HG03565 (cell line): ENCODE results near the gene PPP5C.
A peak's percentile ranks its signal among the peaks of the same experiment; 100 is the strongest.
"Not testable (repeated sequence)": the region's sequence is repeated elsewhere in the genome, so short reads cannot be mapped to it uniquely, and the experiment has no call there.

ENCODE experiments used
- ATAC-seq: cut with Tn5 transposase; IDR thresholded peaks from one replicate; pipeline ENCODE4 v1.9.1; 2021; ENCODE audit warnings: mild to moderate bottlenecking, moderate library complexity; ENCODE audit not compliant: unreplicated experiment

Gene PPP5C, protein sequence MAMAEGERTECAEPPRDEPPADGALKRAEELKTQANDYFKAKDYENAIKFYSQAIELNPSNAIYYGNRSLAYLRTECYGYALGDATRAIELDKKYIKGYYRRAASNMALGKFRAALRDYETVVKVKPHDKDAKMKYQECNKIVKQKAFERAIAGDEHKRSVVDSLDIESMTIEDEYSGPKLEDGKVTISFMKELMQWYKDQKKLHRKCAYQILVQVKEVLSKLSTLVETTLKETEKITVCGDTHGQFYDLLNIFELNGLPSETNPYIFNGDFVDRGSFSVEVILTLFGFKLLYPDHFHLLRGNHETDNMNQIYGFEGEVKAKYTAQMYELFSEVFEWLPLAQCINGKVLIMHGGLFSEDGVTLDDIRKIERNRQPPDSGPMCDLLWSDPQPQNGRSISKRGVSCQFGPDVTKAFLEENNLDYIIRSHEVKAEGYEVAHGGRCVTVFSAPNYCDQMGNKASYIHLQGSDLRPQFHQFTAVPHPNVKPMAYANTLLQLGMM

DNA sequence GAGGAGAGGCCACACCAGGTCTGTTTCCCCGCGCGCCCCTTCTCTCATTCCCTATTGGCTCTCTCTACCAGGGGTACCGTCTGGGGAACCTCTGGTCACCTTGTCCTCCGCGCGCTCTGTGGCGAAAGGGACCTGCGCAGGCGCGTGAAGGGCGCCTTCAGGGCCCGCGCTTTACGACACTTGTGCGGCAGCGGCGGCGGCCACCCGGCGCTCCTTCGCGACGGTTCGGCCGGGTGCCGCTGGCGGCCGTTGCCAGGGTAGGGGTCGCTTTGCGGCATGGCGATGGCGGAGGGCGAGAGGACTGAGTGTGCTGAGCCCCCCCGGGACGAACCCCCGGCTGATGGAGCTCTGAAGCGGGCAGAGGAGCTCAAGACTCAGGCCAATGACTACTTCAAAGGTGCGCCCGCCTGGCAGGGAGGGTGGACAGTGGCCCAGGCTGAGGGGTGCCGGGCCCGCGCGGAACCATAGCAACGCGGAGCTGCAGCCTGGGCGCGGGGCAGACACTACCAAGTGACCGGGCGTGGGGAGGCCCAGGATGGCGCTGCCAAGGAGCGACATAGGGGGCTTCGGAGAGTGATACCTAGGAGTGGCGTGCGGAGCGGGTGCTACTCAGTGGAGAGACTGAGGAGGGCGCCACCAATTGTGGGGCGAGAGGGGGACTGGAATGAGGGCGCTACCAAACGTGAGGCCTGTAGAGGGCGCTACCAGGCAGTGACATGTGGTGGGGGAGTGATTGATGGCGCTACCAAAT is at the start of gene PPP5C:
Gene PPP5C (plus strand): TSS at position 267 of the 751 bp plus-strand sequence. CDS start 10 bp downstream, at position 277.
- peak; percentile 55 for ATAC-seq

DNA sequence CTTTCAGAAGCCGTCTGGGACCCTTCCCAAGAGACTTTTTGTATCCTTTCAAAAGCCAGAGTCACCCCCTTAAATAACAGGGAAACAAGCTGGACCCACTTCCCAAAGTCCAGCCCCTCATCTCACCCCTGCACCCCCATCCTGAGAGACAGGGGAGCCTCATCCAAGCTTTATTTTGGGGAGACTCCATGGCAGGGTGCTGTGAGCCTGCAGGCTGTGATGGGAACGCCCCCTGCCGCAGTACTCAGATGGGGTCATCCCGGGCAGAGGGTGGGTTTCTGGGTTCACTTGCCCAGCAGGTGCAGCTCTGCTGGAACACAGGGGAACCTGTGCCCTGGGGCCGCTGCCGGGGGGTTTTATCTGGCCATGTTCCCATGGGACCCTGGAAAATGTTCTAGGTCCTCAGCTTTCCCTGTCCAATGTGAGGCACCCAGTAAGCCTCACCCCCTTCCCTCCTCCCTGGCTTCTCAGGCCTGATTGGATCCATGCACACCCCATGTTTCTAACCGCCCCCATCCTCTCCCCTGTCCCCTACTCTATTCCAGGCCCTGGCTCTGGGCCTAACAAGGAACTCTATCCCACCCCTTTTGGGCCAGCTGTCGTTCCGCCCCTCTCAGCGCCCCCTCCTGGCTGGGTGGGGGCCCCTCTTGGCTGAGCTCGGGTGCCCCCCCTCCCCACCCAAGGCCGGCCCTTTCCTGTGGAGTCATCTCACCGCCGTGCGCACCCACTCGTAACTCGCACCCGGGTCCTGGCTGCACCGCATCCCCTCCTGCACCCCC is 49.0 kb upstream of the PPP5C start:
- ATAC-seq = no peak

DNA sequence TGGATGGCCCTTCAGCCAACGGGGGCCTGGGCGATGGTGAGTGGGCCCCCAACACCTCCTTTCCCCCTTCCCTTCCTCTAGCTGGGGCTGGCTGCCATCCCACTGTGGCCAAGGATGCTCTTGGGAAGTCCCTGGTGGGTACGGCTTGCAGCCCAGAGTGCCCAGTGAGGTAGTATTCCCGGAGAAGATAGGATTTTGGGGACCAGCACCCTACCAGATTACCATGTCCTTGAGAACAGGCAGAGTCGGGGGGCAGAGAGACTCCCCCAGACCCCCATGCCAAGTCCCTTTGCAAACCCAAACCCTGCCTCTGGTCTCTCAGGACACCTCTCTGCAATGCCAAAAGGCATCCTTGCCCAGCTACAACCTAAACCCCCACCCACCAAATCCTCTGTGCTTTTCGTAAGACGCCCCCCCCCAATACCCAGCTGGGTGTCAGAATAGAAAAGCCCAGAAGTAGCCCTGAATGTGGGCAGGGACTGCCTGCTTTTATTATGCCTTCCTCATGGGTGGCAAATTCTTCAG is 48.3 kb upstream of the PPP5C start:
- no peak for ATAC-seq

DNA sequence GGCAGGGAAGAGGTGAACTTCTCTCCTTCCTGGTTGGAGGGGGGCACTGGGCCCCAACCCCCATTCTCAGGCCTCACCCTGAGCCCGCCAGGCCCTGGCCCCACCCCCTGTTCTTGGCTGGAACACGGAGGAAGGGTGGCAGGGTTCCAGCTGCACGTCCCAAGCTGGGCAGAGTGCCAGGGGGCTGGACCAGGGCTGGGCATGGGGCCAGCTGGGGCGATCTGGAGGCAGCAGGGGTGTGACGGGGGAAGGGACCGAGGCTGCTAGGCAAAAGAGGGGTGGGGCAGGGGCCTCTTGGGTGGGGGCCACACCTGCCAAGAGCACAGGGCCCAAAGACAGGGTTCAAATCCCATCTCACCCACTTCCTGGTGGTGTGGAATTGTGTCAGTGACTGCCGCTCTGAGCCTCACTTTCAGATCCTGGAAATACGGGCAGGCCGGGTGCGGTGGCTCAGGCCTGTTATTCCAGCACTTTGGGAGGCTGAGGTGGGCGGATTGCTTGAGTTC is 47.8 kb upstream of the PPP5C start:
- ATAC-seq = no peak

DNA sequence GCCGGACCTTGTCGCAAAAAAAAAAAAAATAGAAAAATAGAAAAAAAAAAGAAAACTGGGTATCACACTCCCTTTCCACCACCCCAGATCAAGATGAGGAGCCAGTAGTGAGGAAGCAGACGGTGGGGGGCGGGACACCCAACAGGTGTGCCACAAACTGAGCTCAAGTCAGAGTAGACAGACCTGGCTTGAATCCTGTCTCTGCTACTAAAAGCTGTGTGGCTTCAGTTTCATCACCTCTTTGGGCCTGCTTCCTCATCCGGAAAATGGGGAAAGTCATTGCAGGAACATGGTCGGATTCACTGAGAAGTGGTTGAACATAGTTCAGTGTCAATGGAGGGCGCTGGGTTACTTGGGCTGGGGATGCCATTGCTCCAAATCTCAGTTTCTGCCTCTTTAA is 47.2 kb upstream of the PPP5C start:
- no peak for ATAC-seq

DNA sequence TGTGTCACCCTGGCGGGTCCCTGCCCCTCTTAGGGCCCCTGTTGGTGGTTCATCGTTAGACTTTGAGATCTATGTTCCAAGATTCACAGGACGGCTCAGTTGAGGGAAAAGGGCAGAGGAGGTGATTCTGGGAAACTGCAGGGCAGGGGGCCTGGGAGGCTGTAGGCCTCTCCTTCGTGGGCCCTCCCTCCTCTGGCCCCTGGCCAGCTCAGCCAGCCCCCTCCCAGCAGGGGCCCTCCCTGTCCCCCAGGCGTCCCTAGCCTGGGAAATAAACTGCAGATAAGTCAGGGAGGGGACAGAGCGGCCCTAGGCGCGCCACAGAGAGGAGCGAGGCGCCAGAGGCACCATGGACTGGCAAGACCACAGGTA is 43.6 kb upstream of the PPP5C start:
- no peak for ATAC-seq

DNA sequence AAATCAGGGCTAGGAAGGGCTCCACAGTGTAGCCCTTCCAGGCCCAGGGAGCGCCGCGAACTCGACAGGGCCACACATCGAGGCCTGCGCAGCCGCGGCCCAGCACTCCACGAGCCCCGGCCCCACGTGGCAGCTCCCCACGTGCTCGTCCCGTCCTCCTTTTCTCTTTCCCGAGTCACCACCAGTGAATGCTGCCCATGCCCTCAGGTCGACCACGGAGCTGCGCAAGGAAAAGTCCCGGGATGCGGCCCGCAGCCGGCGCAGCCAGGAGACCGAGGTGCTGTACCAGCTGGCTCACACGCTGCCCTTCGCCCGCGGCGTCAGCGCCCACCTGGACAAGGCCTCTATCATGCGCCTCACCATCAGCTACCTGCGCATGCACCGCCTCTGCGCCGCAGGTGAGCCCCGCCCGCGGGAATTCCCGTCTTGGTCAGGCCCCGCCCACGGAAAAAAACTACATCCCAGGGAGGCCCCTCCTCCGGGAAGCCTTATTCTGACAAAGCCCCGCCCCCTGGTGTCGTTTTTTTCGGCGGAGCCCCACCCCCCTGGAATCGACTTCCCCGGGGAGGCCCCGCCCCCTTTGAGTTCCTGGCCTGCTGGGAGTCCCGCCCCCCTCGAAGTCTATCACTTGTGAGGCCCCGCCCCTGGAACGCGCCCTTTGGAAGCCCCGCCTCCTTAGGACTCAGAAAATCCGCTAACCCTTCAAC is 43.0 kb upstream of the PPP5C start:
- ATAC-seq = no peak

DNA sequence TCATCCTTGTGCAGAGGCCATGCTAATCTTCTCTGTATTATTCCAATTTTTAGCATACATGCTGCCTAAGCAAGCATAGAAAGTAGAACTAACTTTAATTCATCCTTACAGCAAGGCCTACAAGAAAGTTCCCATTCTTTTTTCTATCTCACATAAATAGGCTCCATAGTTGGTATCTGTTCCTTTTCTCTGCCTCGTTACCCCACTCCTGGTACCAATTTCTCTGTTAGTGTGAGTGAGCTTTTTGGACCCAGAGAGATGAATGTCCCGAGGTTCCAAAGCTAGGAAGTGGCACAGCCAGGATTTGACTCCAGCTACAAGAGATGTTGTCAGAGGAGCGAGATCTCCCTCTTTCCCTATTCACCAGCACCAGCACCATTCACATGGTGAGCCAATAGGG is 40.4 kb upstream of the PPP5C start:
- no peak for ATAC-seq

DNA sequence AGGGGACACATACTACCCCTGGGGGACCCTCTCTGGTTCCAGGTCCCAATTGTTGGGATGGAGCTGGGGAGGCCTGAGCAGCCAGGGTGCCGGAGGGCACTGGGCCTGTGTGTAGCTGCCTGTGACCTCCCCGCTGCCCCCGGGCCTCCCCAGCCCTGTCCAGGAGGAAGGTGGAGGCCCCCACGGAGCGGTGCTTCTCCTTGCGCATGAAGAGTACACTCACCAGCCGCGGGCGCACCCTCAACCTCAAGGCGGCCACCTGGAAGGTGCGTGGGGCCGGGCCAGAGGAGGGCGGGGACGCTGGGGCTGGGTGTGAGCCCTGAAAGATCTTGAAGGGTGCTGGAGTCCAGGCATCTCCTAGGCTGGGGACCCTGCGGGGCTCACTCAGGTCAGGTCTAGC is 38.4 kb upstream of the PPP5C start:
- no peak for ATAC-seq

DNA sequence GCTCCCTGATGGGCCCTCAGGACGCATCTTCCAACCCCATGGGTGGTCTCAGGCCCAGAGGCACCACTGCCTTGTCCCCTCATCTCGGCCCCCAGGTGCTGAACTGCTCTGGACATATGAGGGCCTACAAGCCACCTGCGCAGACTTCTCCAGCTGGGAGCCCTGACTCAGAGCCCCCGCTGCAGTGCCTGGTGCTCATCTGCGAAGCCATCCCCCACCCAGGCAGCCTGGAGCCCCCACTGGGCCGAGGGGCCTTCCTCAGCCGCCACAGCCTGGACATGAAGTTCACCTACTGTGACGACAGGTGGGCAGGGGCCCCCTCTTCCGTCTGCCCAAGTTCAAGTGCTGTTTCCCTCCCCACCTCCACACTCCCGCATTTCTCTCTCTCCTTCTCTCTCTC is 37.8 kb upstream of the PPP5C start:
- no peak for ATAC-seq

DNA sequence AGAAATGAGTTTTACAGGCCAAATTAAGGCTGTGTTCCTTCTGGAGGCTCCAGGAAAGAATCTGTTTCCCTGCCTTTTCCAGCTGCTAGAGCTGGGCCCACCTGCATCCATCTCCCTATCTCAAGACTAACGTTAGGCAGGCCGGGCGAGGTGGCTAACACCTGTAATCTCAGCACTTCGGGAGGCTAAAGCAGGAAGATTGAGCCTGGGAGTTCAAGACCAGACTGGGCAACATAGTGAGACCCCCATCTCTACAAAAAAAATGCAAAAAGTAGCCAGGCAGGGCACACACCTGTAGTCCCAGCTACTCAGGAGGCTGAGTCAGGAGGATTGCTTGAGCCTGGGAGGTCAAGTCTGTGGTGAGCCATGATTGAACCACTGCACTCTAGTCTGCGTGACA is 35.4 kb upstream of the PPP5C start:
- no peak for ATAC-seq

DNA sequence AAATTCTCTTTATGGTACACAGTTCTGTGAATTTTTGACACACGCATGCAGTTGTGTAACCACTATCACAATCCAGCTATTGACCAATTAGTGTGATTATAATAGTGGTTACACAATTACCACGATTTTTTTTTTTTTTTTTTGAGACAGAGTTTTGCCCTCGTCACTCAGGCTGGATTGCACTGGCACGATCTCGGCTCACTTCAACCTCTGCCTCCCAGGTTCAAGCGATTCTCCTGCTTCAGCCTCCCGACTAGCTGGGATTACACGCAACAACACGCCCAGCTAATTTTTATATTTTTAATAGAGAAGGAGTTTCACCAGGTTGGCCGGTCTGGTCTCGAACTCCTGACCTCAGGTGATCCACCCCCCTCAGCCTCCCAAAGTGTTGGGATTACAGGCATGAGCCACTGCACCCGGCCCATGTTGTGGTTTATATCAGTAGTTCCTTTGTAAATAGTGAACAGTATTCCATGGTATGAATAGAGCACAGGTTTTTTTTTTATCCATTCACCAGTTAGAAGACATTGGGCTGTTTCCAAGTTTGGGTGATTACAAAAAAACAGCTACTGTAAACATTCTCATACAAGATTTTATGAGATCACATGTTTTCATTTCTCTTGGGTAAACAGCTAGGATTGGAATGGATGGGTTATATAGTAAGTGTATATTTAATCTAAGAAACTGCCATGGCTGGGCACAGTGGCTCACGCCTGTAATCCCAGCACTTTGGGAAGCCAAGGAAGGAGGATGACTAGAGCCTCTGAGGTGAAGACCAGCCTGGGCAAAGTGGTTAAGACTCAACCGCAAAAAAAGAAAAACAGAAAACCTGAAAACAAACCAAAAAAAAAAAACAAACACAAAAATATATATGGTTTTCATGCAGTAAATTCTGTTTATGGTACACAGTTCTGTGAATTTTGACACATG is 33.1 kb upstream of the PPP5C start:
- not testable (repeated sequence) for ATAC-seq

DNA sequence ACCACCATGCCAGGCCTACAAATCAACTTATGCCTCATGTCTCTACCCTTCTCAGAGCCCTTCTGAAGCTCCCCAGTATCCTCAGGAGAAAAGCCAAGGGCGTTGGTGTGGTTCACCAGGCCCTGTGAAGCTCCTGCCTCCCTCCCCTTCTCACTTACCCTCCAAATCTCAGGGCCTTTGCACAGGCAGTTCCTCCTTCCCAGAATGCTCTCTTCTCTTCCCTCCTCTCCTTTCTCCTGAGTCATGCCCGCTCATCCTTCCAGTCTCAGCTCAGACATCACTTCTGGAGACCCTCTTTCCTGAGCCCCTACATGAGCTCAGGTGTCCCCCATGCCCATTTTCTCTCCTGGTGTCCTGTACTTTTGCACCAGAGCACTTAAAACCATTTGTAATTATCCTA is 29.5 kb upstream of the PPP5C start:
- no peak for ATAC-seq

DNA sequence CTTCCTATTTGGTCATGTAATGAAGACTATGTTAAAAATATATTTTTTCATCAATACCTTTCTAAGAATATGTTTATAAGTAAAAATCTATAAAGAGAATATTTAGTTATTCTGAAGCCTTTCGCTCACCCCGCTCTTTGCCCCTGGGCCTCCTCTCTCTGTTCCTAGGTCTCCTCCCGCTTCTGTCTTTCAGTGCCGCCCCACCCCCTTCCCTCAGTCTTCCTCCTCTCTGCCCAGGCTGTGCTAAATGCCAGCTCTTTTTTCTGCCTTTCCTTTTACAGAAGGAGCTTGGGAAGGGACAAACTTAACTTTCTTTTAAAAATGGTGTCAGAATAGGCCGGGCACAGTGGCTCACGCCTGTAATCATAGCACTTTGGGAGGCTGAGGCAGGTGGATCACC is 27.3 kb upstream of the PPP5C start:
- no peak for ATAC-seq

DNA sequence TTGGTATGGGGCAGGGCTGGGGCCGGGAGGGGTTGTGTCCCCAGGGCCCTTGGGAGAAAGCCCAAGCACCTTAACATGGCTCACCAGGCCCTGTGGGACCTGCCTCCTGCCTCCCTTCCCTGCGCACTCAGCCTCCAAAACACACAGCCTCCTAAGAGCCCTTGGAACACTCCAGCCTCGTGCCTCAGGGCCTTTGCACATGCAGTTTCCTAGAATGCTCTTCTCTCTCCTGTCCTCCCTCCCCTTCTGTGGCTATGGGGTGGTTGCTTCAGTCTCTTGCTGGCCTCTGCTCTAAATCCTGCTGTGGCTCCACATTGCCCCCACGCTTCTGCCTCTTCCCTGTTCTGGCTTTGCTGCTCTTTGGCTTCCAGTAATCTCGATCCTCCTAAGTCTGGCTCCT is 26.3 kb upstream of the PPP5C start:
- ATAC-seq = no peak

DNA sequence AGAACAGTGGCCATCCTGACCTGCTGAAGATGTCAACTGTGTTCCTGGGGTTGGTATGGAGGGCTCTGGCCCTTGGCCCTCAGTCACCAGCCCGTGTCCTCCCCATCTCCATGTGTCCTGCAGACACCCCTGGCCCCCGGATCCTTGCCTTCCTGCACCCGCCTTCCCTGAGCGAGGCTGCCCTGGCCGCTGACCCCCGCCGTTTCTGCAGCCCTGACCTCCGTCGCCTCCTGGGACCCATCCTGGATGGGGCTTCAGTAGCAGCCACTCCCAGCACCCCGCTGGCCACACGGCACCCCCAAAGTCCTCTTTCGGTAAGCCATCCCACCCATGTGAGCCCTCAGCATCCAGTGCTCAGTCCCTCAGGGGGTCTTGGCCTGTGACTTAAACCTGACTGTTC is 25.2 kb upstream of the PPP5C start:
- no peak for ATAC-seq

DNA sequence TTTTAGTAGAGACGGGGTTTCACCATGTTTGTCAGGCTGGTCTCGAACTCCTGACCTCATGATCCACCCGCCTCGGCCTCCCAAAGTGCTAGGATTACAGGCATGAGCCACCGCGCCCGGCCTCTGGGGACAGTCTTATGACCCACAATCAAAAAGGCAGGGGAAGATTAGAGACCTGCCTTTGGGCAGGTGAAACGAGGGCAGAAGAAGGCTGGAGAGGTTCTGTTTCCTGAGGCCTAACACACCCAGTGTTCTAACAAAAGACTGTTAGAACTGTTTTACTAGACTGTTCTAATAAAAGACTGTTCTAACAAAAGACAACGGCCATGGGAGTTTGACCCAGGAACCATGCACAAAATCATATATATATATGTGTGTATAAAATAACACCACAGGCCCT is 23.7 kb upstream of the PPP5C start:
- ATAC-seq = not testable (repeated sequence)

DNA sequence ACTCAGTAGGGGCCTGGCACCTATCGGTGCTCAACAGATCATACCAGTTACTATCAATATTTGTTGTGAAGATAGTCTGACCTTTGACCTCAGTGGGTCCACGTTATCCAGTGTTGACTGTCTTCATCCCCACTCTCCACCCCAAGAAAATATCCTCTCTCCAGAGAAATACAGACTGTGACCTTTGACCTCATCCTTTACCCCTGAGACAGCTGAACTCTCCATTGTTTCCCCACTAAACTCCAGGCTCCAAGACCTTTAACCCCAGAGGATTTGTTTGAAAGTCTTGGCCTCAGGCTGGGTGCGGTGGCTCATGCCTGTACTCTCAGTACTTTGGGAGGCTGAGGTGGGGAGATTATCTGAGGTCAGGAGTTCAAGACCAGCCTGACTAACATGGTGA is 22.6 kb upstream of the PPP5C start:
- ATAC-seq = no peak

DNA sequence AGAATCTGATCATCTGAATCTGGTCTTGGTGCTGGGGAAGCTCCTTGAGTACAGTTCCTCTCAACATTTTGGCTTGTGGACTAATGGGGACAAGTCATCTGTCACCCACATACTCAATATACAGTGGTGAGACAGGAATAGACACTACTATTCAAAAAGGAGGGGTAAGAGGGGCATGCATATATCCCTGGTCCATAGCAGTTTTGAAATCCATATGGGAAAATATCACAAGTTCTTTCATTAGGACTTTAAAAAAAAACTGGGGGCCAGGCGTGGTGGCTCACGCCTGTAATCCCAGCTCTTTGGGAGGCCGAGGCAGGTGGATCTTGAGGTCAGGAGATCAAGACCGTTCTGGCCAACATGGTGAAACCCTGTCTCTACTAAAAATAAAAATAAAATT is 20.3 kb upstream of the PPP5C start:
- ATAC-seq = no peak
